Erythroblast (primary cell): ENCODE measurements around the gene CYP39A1.

Source experiments
- DNase-seq, 2 experiments: peaks; one replicate each; lab custom pipeline; 2025; lab: John Stamatoyannopoulos, UW
- GATA1 ChIP-seq: IDR thresholded peaks from 2 replicates; pipeline ENCODE4 v1.6.1; 2011; ENCODE audit warnings: low read depth, mild to moderate bottlenecking, control low read depth, low read length, moderate library complexity
- POLR2A ChIP-seq: IDR thresholded peaks from 2 replicates; pipeline ENCODE4 v1.6.1; 2011; ENCODE audit warnings: mild to moderate bottlenecking, low read length

The CYP39A1 gene

DNA sequence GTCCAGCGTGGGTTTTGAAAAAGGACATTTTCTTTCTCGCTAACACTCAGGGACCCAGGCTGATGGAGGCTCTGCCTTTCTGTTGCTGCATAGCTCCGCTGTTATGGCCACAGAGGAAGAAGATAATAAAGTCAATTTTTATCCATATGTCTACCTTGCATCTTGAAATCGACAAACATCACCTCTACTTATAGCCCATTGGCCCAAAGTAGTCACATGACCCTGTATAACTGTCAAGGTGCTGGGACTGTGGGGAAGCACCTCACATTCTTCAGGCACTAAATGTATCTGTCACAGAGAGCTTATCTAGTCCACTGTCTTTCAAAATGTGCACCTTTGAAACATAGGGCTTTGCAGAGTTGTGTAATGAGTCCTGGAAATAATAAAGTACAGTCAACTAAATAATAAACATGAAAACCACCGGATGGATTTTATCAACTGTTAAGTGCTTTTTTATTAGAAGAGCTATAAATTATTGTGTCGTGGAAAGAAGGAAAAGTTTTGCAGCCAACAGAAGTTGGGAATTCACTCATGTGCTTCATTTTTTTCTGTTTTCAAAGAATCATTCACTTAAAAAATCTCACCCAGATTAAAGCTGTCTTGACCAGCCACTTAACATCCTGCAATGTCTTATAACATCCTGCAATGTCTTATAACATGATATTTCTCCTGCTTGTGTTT lies 113.7 kb downstream of the CYP39A1 start:
- no peak for TF ChIP-seq POLR2A
- no peak for TF ChIP-seq GATA1
- DNase-seq: no peak

DNA sequence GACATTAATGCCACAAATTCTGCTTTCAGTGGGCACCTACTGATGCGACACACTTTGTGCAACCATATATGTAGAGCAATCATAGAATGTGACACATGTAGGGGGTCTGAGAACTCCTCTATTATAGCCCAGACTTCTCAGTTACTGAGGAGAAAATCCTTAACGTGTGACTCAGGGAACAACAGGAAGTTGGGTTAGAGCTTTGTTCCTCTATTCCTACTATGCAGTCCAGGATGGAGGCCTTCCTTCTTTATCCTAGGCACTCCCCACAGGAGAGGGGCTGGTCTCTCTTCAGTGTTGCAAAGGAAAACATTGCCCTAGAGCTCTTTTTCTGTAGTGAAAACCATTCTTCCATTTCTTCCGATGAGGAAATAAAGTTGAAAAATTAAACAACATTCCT lies 121.7 kb downstream of the CYP39A1 start:
- TF ChIP-seq GATA1 (no peak), POLR2A (no peak)
- no peak for DNase-seq

DNA sequence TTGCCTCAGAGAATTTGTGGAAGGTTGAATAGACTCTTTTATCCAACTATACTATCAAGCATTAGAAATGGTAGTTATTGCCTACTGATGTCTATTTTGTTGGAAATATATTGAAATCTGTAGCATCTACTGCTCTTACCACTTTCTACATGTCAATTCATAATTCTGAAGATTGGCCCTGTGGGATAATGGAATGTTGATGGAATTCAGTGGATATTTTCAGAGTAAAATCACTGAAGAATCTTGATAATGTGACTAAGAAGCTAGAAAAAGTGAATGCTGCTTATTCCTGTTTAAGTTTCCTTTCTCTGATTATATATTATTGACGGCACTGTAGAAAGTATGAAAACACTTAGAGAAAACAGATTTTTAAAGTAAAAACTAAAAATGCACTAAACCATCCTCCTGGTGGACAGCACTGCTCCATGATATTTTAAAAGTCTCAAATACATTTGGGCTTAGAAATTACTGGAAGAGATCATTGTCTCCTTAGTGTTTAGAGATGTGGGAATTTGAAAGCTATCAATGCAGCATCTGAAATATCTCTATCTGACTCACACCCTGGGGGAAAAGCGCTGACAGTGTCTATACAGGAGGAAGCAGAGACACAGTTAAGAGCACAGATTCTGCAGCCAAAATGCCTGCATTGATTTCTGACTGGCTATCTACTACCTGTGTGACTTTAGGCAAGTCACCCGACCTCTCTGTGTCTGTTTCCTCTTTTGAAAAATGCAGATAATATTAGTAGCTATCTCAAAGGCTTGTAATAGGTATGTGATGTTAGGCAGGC lies 123.5 kb downstream of the CYP39A1 start:
- TF ChIP-seq GATA1 (no peak), POLR2A (no peak)
- no peak for DNase-seq

DNA sequence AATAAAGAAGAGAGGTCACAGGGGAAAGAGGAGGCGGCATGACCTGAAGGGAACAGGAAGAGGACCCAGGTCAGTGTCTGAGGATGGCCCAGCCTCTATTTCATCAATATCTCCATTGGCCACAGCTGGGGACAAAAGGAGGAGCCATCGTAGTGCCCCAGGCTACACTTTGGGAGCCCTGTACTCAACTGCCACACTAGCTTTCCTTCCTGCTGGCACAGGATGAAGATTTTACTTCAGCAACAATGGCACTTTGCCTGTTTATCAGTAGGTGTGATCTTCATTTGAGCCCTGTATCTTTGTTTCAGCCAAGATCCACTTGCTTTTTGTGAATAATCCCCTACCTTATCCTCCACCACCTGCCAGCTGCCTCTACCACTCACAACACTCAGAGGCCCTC lies 126.0 kb downstream of the CYP39A1 start:
- DNase-seq: no peak
- no peak for TF ChIP-seq POLR2A
- TF ChIP-seq GATA1: no peak

DNA sequence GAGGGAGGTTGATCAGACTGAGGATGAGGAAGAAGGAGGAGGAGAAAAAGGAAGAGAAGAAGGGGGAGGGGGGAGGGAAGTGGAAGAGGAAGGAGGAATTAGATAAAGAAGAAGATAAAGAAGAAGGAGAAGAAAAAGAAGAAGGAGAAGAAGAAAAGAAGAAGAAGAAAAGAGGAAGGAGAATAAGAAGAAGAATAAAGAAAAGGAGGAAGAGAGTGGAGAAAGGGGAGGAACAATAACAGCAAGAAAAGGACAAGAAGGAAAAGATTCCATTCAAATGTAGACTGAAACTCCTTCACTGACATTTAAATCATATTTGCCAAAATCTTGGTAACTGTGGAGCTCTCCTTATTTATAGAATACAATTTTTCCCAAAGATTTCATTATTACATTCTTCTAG lies 127.0 kb downstream of the CYP39A1 start:
- TF ChIP-seq POLR2A (no peak), GATA1 (no peak)
- no peak for DNase-seq

DNA sequence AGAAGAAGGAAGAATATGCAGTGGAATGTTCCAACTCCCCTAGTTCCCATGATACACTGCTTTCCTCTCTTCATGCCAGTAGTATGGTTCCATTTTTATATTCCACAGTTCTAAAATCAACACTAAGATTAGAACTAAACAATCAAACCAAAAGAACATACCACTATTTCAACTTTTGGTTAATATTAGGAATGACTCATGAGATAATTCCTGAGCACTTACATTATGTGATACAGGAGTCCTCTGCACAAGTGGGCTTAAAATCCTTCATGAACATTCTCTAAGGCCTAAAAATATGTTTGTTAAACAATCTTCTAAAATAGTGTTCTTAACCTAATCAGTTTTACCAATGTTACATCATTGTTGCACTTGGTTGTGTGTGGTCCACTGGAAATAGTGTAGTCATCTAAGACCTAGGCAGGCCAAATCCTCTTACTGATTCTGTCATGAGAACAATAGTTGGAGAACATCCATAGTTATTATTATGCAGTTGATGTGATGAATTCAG lies 131.1 kb downstream of the CYP39A1 start:
- no peak for DNase-seq

DNA sequence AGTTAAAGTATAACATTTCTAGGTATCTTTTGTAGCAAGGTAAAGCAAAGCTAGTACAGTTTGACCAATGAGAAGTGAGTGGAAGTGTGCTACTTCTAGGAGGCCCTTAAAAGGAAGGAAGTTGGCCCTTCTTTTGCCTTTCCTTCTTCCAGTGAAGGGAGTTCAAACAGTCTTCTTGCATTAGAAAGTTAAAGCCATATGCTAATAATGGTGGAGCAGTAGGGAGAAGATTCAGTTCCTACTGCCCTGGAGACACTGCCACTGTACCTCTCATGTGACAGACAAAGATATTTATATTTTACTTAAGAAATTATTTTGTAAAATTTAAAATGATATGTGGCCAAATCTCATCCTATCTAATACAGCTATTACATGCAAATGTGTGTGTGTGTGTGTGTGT lies 135.4 kb downstream of the CYP39A1 start:
- DNase-seq: no peak
- TF ChIP-seq POLR2A (no peak), GATA1 (no peak)

More for the DNA sequence above, 131.1 kb downstream of the CYP39A1 start:
- TF ChIP-seq POLR2A (no peak), GATA1 (no peak)

DNA sequence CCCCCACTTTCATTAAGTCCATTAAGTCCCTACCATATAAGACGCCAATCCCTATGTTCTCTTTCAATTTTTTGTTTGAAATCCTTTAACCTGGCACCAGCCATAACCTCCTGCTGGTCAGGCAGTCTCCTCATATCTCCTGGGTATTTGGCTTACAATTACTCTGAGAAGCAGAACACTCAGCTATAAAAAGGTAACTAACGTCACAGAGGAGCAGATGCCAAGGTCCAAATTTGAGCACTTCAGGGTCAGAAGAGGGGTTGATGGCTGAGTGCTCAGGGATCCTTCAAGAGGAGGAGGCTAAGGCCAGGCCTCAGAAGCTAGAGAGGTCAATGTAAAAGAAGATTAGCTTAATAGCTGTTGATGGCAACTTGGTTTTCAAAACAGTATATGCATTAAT lies 139.1 kb downstream of the CYP39A1 start:
- DNase-seq: no peak
- TF ChIP-seq POLR2A (no peak), GATA1 (no peak)

DNA sequence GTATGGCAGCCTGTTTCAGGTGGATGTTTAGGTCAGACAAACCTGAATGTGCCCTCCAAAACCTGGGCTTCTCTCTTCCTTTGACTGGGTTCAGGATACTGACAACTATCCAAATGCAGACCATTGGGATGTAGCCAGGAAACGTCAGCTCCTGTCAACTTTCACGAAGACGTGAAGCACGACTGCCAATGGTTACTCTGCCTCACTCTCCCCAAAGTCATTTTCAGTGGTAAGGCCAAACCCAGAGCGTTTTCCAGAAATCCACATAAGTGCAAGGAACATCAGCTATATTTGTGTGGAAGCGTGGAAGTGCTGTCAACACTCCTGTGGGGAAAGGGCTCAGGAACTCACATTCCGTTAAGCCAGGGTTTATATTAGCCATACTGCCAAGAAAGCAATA lies 141.3 kb downstream of the CYP39A1 start:
- no peak for TF ChIP-seq GATA1
- no peak for TF ChIP-seq POLR2A
- no peak for DNase-seq

DNA sequence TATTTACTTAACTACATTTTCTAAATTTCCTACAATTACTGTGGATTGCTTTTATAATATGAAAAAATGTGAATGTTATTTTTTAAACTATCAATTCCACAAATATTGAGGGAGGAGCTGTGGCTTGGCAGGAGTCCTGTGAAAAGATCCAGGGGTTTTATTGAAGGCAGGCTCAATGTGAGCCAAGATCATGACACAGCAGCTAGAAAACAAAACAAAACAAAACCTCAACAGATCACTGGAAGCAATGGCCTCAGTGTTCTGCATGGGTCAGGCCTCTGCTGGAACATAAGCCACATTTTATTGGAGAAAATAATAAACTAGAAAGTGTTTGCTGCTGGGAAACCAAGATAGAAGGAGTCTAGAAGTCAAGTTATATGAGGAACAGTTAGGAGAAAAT lies 142.0 kb downstream of the CYP39A1 start:
- TF ChIP-seq GATA1 (no peak), POLR2A (no peak)
- no peak for DNase-seq

DNA sequence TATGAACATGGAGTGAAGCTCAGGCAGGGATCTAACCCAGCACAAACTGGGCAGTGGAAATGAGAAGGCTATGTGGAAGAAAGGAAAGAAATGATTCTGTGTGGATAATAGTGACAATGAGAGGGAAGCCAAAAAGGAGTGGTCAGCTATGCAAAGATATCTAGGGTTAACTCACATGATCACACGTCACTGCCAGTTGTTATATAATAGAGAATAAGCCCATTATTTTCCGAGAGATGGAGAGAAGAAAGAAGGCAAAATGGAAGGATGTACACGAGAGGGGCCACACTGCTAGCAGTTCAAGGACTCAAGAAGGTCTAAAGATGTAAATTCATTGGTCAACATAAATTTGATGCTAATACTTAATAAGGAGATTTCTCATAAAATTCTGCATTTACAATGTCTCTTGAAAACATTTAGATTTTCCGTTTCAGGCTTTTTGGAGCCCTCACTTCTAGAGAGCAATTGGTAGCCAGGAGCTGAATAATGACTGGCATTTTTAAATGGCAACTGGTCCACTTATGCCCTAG lies 142.6 kb downstream of the CYP39A1 start:
- TF ChIP-seq POLR2A: no peak
- TF ChIP-seq GATA1: no peak

DNA sequence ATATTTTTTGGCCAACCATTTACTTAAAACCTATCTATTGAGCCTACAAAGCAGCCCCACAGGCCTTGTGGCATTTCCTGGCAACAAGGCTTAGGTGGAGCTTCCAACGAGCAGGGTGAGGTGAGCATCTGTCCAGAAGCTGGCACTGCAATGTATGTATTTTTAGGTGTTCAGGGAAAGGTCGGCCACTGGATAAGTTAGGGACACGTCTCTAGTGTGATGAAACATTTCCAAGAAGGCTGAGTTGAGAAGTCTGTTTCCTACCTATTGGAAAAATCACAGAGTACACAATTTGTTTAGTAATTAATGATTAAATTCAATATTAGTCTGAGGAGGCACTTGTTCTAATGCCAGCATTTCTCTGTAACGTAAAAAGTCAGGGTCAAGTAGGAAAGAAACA lies 143.6 kb downstream of the CYP39A1 start:
- no peak for TF ChIP-seq POLR2A
- no peak for DNase-seq

More for the DNA sequence above, 142.6 kb downstream of the CYP39A1 start:
- DNase-seq: no peak

DNA sequence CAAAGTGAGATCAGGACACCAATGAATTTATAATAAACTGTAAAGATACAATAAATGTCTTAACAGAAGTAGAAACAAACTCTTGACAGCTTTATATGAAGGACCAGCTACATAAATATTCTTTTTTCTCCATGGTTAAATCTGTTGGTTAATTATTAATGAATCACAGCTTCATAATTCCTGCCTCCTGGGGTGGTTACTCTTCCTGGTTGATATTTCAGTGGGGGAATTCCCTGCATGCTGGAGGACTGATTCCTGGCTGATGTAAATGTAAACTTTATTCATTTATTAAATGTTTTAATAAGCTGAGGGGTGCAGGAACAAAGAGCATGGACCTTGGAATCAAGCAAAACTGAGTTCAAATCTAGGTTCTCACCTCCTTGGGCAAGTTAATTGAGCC lies 145.2 kb downstream of the CYP39A1 start:
- TF ChIP-seq POLR2A (no peak), GATA1 (no peak)
- no peak for DNase-seq

DNA sequence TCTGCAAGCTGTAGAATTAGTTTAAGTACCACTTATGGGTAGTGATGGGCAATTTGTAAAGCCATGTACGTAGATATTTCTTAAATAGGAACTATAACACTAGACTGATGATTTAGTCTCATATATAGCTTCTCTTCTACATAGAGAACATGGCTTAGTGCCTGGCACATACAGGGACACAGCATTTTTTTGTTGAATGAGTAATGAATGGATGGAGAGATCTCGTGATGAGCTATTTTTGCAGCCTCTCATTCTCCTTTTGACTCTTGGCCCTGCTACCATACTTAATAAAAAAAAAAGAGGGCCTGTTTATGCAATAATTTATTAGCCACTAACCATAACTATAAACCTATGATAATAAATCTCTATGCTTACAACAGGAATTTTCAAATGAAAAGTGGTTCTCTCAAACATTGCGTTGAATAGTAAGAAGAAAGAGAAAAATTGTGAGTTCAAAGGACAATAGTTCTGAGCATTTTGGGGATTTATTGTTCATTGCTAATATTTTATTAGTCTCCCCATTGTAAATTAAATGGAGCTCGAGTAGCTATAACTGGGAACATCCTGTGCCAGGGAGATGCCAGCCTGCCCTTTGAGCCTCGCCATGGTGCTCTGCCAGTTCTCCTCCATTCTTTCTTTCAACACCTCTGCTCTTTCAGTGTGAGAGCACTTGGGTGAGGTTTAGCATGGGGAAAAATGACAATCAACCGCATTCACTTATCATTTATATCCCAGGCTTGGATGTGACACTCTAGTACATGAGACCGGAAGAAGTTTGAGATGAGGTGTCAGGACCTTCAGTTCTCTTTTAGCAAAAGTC lies 146.7 kb downstream of the CYP39A1 start:
- no peak for DNase-seq
- TF ChIP-seq GATA1: no peak
- no peak for TF ChIP-seq POLR2A
